HEK293T (cell line): ENCODE measurements around the gene SCMH1.

ENCODE experiments used
- BHLHE40 ChIP-seq: fragments of 450-650 bp; IDR thresholded peaks from 2 replicates; pipeline ENCODE4 v1.6.1; 2016; ENCODE audit warnings: mild to moderate bottlenecking, moderate library complexity, borderline replicate concordance
- ELF4 ChIP-seq: fragments of 450-650 bp; IDR thresholded peaks from 2 replicates; pipeline ENCODE4 v1.6.1; 2017; ENCODE audit warnings: antibody characterized with exemption
- FOXA1 ChIP-seq: fragments of 450-650 bp; IDR thresholded peaks from 2 replicates; pipeline ENCODE4 v1.6.1; 2016; ENCODE audit warnings: mild to moderate bottlenecking
- FOXM1 ChIP-seq: fragments of 450-650 bp; IDR thresholded peaks from 2 replicates; pipeline ENCODE4 v1.6.1; 2017; ENCODE audit warnings: mild to moderate bottlenecking, borderline replicate concordance
- LEF1 ChIP-seq: fragments of 450-650 bp; IDR thresholded peaks from 2 replicates; pipeline ENCODE4 v1.6.1; 2017; ENCODE audit warnings: mild to moderate bottlenecking, borderline replicate concordance
- PKNOX1 ChIP-seq: fragments of 450-650 bp; IDR thresholded peaks from 2 replicates; pipeline ENCODE4 v1.6.1; 2016
- SP1 ChIP-seq: fragments of 450-650 bp; IDR thresholded peaks from 2 replicates; pipeline ENCODE4 v1.6.1; 2017

- no peak for TF ChIP-seq FOXM1
- no peak for TF ChIP-seq SP1
- no peak for TF ChIP-seq FOXA1
- no peak for TF ChIP-seq PKNOX1
- no peak for TF ChIP-seq ELF4
- TF ChIP-seq LEF1, result no peak
- TF ChIP-seq BHLHE40, result no peak
Observed at GRCh38 chr1:41018018-41018410, 224.1 kb downstream of the SCMH1 start.
